Thoracic aorta (tissue), 2 donors: ENCODE measurements around the gene TRIML1. TPM values are rescaled to one million over a fixed set of nuclear protein-coding genes. Genes with fewer than 3 reads are reported as not detected.

Experiments used
- ATAC-seq: fragments of 150-250 bp; one replicate; pipeline ENCODE4 v1.8.0; 2017; ENCODE audit warnings: low read depth; ENCODE audit not compliant: insufficient number of reproducible peaks, low FRiP score
- DNase-seq: peaks from one replicate; pipeline ENCODE4 v3.0.0-alpha.2; 2020; ENCODE audit warnings: low spot score
- H3K27ac ChIP-seq, 2 donors: fragments of 200-600 bp; sonication (generic); 1 replicate in 1 of 2; 2 replicates in 1 of 2; pipeline ENCODE4 v1.5.1; 2016; ENCODE audit warnings: mild to moderate bottlenecking in 2 of 2, moderate library complexity in 2 of 2
- H3K27me3 ChIP-seq: fragments of 200-600 bp; sonication (generic); replicated peaks from 2 replicates; pipeline ENCODE4 v1.6.0; 2016; ENCODE audit warnings: mild to moderate bottlenecking; ENCODE audit not compliant: insufficient read depth
- H3K36me3 ChIP-seq: fragments of 200-600 bp; sonication (generic); one replicate; pipeline ENCODE4 v1.5.1; 2016
- H3K4me1 ChIP-seq, 2 donors: fragments of 200-600 bp; sonication (generic); 1 replicate in 1 of 2; 2 replicates in 1 of 2; pipeline versions ENCODE4 v1.5.1 to v1.6.0; 2016; ENCODE audit warnings: low read depth in 2 of 2, mild to moderate bottlenecking in 1 of 2; ENCODE audit not compliant: control insufficient read depth in 1 of 2
- H3K4me3 ChIP-seq: fragments of 200-600 bp; sonication (generic); 2 replicates; pipeline ENCODE4 v1.5.1; 2016; ENCODE audit warnings: mild to moderate bottlenecking
- H3K9me3 ChIP-seq: fragments of 200-600 bp; sonication (generic); 2 replicates; pipeline ENCODE4 v1.5.1; 2016
- total RNA-seq, 2 donors: library from RNA; depleted of rRNA; stranded (reverse); fragments of >200 nt; gene quantifications; one replicate each; pipeline versions ENCODE4 v1.1.0 to v1.2.3, GENCODE V29; 2016
- TF ChIP-seq, protein P1 (sequence below): fragments of 200-600 bp; sonication (generic); IDR thresholded peaks from one replicate; pipeline ENCODE4 v1.5.1; 2019; ENCODE audit warnings: antibody characterized with exemption

TRIML1 gene
- total RNA-seq, 2 donors from 2014 or later, result not detected

DNA sequence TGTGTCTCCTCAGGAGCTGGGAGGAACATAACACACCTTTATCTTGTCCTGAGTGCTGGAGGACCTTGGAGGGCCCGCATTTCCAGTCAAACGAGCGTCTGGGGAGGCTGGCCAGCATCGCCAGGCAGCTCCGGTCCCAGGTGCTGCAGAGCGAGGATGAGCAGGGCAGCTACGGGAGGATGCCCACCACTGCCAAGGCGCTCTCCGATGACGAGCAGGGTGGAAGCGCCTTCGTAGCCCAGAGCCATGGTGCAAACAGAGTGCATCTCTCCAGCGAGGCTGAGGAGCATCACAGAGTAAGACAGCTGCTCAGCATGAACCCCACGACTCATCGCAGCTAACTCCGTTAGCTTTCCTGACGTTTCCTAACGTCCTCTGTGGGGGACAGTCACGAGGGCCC, 430 bp downstream of the TRIML1 start:
- DNase-seq, result no peak
- Histone ChIP-seq H3K36me3 (no peaks in the 10 kb centered on the region), H3K27me3 (no peaks in the 10 kb centered on the region), H3K4me1 (no peaks in the 10 kb centered on the region), H3K4me3 (no peak overlapping the region), H3K9me3 (no peaks in the 10 kb centered on the region), H3K27ac (no peak overlapping the region)
- ATAC-seq, result no peak
- TF ChIP-seq, protein P1, sequence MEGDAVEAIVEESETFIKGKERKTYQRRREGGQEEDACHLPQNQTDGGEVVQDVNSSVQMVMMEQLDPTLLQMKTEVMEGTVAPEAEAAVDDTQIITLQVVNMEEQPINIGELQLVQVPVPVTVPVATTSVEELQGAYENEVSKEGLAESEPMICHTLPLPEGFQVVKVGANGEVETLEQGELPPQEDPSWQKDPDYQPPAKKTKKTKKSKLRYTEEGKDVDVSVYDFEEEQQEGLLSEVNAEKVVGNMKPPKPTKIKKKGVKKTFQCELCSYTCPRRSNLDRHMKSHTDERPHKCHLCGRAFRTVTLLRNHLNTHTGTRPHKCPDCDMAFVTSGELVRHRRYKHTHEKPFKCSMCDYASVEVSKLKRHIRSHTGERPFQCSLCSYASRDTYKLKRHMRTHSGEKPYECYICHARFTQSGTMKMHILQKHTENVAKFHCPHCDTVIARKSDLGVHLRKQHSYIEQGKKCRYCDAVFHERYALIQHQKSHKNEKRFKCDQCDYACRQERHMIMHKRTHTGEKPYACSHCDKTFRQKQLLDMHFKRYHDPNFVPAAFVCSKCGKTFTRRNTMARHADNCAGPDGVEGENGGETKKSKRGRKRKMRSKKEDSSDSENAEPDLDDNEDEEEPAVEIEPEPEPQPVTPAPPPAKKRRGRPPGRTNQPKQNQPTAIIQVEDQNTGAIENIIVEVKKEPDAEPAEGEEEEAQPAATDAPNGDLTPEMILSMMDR, result no peak

DNA sequence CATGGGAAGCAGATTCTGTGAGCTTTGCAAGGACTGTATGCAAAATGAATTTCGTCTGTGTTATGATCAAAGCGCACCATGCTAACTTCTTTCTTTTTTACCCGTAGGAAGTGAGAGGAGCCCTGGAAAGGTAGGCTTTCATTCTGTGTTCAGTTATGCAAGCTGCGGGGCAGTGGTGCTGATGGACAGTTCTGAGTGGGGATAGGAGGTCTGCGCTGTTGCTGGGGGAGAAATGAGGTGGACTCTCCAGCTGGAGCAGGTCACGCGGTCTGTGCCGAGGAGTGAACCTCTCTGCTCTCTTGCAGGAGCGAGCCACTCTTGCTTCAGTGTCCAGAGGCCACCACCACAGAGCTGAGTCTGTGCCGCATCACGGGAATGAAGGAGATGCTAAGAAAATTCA, 4.5 kb downstream of the TRIML1 start:
- H3K27ac ChIP-seq, result no peak overlapping the region
- ATAC-seq, result no peak
- no peak overlapping the region for H3K4me3 ChIP-seq
- H3K4me1 ChIP-seq, result no peaks in the 10 kb centered on the region
- no peaks in the 10 kb centered on the region for H3K27me3 ChIP-seq
- no peak for DNase-seq
- no peaks in the 10 kb centered on the region for H3K36me3 ChIP-seq
- TF ChIP-seq, protein P1, result no peak
- H3K9me3 ChIP-seq, result no peaks in the 10 kb centered on the region

DNA sequence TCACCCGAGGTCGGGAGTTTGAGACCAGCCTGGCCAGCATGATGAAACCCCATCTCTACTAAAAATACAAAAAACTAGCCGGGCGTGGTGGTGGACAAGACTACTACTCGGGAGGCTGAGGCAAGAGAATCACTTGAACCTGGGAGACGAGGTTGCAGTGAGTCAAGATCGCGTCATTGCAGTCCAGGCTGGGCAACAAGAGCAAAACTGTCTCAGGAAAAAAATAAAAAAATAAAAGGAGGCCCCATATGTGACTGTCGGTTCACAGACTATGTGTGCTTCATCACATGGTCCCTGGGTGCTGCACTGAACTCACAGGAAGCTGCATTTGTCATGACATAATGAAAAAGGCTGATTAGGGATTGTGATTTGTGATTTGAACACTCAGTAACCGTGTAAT, 6.4 kb downstream of the TRIML1 start:
- H3K4me1 ChIP-seq, result no peaks in the 10 kb centered on the region
- no peaks in the 10 kb centered on the region for H3K9me3 ChIP-seq
- DNase-seq (no peak), ATAC-seq (no peak)
- no peak overlapping the region for H3K4me3 ChIP-seq
- no peak overlapping the region for H3K27ac ChIP-seq
- TF ChIP-seq, protein P1, result no peak
- no peaks in the 10 kb centered on the region for H3K27me3 ChIP-seq
- no peaks in the 10 kb centered on the region for H3K36me3 ChIP-seq

DNA sequence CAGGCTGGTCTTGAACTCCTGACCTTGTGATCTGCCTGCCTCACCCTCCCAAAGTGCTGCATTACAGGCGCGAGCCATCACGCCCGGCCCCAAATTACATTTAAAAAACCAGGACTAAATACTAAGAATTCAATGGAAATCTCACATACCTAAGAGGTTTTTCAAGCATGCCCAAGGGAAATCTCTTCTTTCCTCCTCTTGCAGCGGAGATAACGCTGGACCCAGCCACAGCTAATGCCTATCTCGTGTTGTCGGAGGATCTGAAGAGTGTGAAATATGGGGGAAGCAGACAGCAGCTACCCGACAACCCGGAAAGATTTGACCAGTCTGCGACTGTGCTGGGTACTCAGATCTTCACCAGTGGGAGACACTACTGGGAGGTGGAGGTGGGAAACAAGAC, 7.4 kb downstream of the TRIML1 start:
- Histone ChIP-seq H3K36me3 (no peaks in the 10 kb centered on the region), H3K27me3 (no peaks in the 10 kb centered on the region), H3K4me1 (no peaks in the 10 kb centered on the region), H3K27ac (no peak overlapping the region), H3K4me3 (no peak overlapping the region), H3K9me3 (no peaks in the 10 kb centered on the region)
- DNase-seq (no peak), ATAC-seq (no peak)
- TF ChIP-seq, protein P1, result no peak

DNA sequence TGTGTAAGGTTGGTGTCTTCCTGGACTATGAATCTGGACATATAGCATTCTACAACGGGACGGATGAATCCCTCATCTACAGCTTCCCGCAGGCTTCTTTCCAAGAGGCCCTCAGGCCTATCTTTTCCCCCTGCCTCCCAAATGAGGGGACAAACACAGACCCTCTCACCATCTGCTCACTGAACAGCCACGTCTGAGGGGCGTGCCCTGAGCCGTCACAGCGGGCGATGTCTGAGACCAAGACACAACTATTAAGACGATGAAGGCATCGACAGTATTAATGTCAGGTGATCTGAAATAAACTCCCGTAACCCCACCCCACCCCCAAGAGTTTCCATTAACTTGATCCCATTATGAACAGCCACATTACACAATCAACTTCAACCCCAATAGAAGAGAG, 7.9 kb downstream of the TRIML1 start:
- no peaks in the 10 kb centered on the region for H3K4me1 ChIP-seq
- no peaks in the 10 kb centered on the region for H3K36me3 ChIP-seq
- ATAC-seq (no peak), DNase-seq (no peak)
- no peak overlapping the region for H3K27ac ChIP-seq
- H3K9me3 ChIP-seq, result no peaks in the 10 kb centered on the region
- TF ChIP-seq, protein P1, result no peak
- H3K27me3 ChIP-seq, result no peaks in the 10 kb centered on the region
- no peak overlapping the region for H3K4me3 ChIP-seq
